DND-41 (cell line): ENCODE data around the gene ROS1.

Source experiments
- EZH2 ChIP-seq: IDR thresholded peaks from 3 replicates; pipeline ENCODE4 v1.6.1; 2012; ENCODE audit warnings: borderline replicate concordance, low read depth, mild to moderate bottlenecking, moderate library complexity, low read length, inconsistent platforms; ENCODE audit not compliant: severe bottlenecking
- TF ChIP-seq, protein P1 (sequence below): IDR thresholded peaks from 2 replicates; pipeline ENCODE4 v1.5.1; 2012; ENCODE audit warnings: borderline replicate concordance, low read length, moderate library complexity, mild to moderate bottlenecking; ENCODE audit not compliant: poor library complexity, severe bottlenecking; ENCODE audit errors: extremely low read depth

DNA sequence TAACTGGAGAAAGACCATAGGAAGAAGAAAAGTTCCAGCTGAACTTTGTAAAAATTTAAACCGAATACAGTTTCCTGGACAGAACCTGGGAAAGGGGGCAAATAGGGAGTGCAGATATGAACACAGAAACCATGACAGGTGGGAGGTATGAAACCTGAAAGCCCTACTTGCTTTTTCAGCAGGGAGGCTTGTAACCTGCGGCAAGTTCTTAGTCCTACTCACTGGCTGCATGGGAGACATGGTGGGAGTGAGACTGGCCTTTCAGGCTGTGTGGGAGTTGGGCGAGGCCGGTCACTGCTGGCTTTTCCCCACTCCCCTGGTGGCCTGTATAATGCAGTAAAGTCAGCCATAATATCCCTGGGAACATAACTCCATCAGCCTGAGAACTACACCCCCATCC is 54.2 kb downstream of the ROS1 start:
- TF ChIP-seq, protein P1, sequence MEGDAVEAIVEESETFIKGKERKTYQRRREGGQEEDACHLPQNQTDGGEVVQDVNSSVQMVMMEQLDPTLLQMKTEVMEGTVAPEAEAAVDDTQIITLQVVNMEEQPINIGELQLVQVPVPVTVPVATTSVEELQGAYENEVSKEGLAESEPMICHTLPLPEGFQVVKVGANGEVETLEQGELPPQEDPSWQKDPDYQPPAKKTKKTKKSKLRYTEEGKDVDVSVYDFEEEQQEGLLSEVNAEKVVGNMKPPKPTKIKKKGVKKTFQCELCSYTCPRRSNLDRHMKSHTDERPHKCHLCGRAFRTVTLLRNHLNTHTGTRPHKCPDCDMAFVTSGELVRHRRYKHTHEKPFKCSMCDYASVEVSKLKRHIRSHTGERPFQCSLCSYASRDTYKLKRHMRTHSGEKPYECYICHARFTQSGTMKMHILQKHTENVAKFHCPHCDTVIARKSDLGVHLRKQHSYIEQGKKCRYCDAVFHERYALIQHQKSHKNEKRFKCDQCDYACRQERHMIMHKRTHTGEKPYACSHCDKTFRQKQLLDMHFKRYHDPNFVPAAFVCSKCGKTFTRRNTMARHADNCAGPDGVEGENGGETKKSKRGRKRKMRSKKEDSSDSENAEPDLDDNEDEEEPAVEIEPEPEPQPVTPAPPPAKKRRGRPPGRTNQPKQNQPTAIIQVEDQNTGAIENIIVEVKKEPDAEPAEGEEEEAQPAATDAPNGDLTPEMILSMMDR = no peak
- TF ChIP-seq EZH2 = no peak
